ENCODE results near the gene SHISA4.

DNA sequence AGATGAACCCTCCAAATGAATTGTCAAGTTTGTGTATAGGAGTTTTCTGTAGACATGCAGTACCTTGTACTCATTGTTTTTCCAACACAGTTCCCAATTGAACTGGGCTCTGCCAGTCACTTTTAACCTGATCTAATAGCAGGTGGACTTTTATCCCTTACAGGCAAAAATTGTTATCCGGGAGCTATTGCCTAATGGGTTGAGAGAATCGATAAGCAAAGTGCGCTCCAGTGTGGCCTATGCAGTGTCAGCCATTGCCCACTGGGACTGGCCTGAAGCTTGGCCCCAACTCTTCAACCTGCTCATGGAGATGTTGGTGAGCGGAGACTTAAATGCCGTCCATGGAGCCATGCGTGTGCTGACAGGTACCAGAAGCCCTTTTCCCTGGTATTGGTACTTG, 40.5 kb upstream of the SHISA4 start:
- no peak for TF ChIP-seq TAF1 (IDR thresholded peaks at IDR 0.05; ENCODE audit: borderline replicate concordance, insufficient read depth, low read length)
- no peak for TF ChIP-seq POLR2AphosphoS5 (IDR thresholded peaks at IDR 0.05; ENCODE audit: low read depth, low read length)
- TF ChIP-seq FOXP2 (optimal IDR thresholded peaks at IDR 0.05; ENCODE audit: borderline replicate concordance, extremely low read depth, extremely low read length, insufficient read depth): no peak
